Measurements from ENCODE around the gene FOXN4. TPM values are rescaled to one million over a fixed set of nuclear protein-coding genes. Genes with fewer than 3 reads are reported as not detected.

Gene FOXN4
- total RNA-seq, 4 donors from 2014 or later, result not detected

DNA sequence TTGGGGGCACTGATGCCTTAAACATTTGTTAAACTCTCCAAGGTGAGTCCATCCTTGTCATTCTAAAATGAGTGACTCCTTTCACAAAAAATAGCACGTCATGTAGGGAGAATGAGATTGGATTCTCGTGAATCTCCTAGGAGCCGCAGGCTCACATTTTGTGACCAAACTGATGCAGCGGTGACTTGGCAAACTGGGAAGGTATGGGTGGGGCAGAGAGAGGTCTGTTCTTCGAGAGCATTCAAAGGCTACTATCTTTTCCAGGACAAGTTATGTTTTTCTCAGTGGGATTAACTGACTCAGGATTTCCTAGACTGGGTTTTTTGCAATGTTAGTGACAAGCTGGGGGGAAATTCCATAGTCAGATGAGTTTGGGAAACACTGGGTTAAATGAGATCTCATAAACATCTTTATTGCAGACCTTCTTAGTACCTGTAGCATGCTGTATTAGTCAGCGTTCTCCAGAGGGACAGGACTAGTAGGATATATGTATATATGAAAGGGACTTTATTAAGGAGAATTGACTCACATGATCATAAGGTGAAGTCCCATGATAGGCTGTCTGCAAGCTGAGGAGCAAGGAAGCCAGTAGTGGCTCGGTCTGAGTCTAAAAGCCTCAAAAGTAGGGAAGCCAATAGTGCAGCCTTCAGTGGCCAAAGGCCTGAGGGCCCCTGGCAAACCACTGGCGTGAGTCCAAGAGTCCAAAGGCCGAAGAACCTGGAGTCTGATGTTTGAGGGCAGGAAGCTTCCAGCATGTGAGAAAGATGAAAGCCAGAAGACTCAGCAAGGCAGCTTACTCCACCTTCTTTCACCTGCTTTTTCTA lies 61.0 kb downstream of the FOXN4 start:
- Histone ChIP-seq H3K4me3 (no peak overlapping the region), H3K27ac (no peak overlapping the region), H3K4me1 (no peaks in the 10 kb centered on the region), H3K9me3 (no peaks in the 10 kb centered on the region), H3K36me3 (peaks cover 0 to 97% (median 10%) of the 10 kb centered on the region in 3 donors), H3K27me3 (no peaks in the 10 kb centered on the region)
- WGBS, 2 donors, result 67 to 68% methylated on average over 9 of the region's 9 CpGs
- no peak for DNase-seq
- intact Hi-C loops (cut with DNase I), result no loop called here
- TF ChIP-seq, protein P1, sequence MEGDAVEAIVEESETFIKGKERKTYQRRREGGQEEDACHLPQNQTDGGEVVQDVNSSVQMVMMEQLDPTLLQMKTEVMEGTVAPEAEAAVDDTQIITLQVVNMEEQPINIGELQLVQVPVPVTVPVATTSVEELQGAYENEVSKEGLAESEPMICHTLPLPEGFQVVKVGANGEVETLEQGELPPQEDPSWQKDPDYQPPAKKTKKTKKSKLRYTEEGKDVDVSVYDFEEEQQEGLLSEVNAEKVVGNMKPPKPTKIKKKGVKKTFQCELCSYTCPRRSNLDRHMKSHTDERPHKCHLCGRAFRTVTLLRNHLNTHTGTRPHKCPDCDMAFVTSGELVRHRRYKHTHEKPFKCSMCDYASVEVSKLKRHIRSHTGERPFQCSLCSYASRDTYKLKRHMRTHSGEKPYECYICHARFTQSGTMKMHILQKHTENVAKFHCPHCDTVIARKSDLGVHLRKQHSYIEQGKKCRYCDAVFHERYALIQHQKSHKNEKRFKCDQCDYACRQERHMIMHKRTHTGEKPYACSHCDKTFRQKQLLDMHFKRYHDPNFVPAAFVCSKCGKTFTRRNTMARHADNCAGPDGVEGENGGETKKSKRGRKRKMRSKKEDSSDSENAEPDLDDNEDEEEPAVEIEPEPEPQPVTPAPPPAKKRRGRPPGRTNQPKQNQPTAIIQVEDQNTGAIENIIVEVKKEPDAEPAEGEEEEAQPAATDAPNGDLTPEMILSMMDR (IDR thresholded peaks at IDR 0.05), result no peak
- TF ChIP-seq POLR2A (IDR thresholded peaks at IDR 0.05), result no peak

DNA sequence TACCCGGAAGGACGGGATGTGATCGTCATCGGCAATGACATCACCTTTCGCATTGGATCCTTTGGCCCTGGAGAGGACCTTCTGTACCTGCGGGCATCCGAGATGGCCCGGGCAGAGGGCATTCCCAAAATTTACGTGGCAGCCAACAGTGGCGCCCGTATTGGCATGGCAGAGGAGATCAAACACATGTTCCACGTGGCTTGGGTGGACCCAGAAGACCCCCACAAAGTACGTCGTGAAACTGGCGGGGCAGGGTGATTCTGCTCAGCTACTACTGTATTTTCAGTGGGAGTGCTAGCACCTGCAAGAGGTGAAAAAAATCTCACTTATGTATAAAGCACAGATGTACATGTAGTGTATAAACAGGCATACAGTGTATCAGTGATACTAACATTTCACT lies 62.9 kb downstream of the FOXN4 start:
- 93 to 95% methylated on average over 14 to 15 of the region's 15 CpGs for WGBS, 2 donors
- H3K27ac ChIP-seq, result no peak overlapping the region
- intact Hi-C loops (cut with DNase I), result no loop called here

DNA sequence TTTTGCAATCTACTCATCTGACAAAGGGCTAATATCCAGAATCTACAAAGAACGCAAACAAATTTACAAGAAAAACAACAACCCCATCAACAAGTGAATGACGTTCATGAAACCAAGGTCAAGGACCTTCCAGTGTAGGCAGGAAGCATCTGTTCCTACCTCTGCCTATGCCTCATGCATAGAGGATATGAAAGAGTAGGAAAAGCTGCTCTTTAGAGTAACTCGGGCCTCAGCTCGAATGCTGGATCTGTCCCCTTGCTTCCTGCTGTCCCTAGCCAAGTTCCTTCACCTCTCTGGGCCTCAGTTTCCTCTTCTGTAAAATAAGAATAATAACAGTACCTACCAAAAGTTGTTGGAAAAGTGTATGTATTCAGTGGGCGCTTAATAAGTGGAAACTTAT lies 65.0 kb downstream of the FOXN4 start:
- Histone ChIP-seq H3K27ac (no peak overlapping the region), H3K9me3 (no peaks in the 10 kb centered on the region), H3K27me3 (no peaks in the 10 kb centered on the region), H3K36me3 (peaks cover 0 to 97% (median 13%) of the 10 kb centered on the region in 3 donors), H3K4me3 (no peak overlapping the region), H3K4me1 (no peaks in the 10 kb centered on the region)
- intact Hi-C loops (cut with DNase I), result no loop called here
- WGBS, 2 donors, result 79 to 85% methylated on average over 5 of the region's 5 CpGs
- TF ChIP-seq POLR2A (IDR thresholded peaks at IDR 0.05), result no peak
- TF ChIP-seq, protein P1 (IDR thresholded peaks at IDR 0.05), result no peak
- DNase-seq, result no peak

More for the DNA sequence above, 62.9 kb downstream of the FOXN4 start:
- H3K27me3 ChIP-seq, result no peaks in the 10 kb centered on the region
- peaks cover 0 to 97% (median 10%) of the 10 kb centered on the region in 3 donors for H3K36me3 ChIP-seq
- H3K4me3 ChIP-seq, result no peak overlapping the region
- TF ChIP-seq, protein P1 (IDR thresholded peaks at IDR 0.05), result no peak
- no peak for TF ChIP-seq POLR2A (IDR thresholded peaks at IDR 0.05)
- DNase-seq, result no peak
- no peaks in the 10 kb centered on the region for H3K4me1 ChIP-seq
- no peaks in the 10 kb centered on the region for H3K9me3 ChIP-seq

DNA sequence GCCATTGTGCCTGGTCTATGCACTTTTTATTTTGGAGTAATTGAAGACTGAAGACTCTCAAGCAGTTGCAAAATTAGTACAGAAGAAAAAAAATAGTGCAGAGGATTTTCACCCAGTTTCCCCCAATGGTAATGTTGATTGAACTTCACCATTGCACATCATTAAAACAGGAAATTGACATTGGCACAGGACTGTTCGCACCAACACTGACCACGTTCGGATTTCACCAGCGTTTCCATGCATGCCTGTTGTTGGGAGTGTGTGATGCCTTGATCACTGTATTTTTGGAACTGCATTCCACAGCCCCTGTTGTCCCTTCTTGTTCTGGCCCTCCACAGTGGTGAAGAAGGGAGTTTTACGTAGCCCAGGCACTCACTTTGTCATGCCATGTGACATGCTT lies 67.1 kb downstream of the FOXN4 start:
- intact Hi-C loops (cut with DNase I), result no loop called here
- Histone ChIP-seq H3K4me1 (no peaks in the 10 kb centered on the region), H3K27ac (no peak overlapping the region), H3K9me3 (no peaks in the 10 kb centered on the region), H3K4me3 (no peak overlapping the region), H3K36me3 (peaks cover 0 to 96% (median 24%) of the 10 kb centered on the region in 3 donors), H3K27me3 (no peaks in the 10 kb centered on the region)
- no peak for TF ChIP-seq POLR2A (IDR thresholded peaks at IDR 0.05)
- TF ChIP-seq, protein P1 (IDR thresholded peaks at IDR 0.05), result no peak
- 85 to 87% methylated on average over 5 of the region's 5 CpGs for WGBS, 2 donors
- DNase-seq, result no peak

DNA sequence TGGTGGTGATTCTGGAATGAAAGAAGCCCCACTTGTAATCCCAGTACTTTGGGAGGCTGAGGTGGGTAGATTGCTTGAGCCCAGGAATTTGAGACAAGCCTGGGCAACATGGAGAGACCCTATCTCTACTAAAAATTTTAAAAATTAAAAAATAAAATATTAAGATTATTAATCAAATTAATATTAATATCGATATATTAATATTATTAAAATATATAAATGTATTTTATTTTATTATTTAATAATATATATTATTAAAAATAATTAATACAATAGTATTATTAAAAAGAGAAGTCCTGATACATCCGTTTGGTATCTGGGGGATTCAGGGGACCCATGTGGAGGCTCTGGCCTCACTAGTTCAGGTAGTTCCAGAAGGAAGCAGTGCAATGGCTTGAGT lies 68.7 kb downstream of the FOXN4 start:
- H3K36me3 ChIP-seq, result peaks cover 0 to 96% (median 23%) of the 10 kb centered on the region in 3 donors
- no peaks in the 10 kb centered on the region for H3K4me1 ChIP-seq
- no peak for TF ChIP-seq POLR2A (IDR thresholded peaks at IDR 0.05)
- TF ChIP-seq, protein P1 (IDR thresholded peaks at IDR 0.05), result no peak
- intact Hi-C loops (cut with DNase I), result no loop called here
- WGBS, 2 donors, result 95 to 98% methylated on average over 2 of the region's 2 CpGs
- no peak overlapping the region for H3K27ac ChIP-seq
- no peaks in the 10 kb centered on the region for H3K27me3 ChIP-seq
- no peak for DNase-seq
- no peak overlapping the region for H3K4me3 ChIP-seq
- H3K9me3 ChIP-seq, result no peaks in the 10 kb centered on the region
